Measurements from ENCODE around the gene ANKFN1. TPM values are rescaled to one million over a fixed set of nuclear protein-coding genes. Genes with fewer than 3 reads are reported as not detected.

Gene ANKFN1
- polyA plus RNA-seq, 3 donors, result 0.89 to 0.99 (median 0.94) TPM

DNA sequence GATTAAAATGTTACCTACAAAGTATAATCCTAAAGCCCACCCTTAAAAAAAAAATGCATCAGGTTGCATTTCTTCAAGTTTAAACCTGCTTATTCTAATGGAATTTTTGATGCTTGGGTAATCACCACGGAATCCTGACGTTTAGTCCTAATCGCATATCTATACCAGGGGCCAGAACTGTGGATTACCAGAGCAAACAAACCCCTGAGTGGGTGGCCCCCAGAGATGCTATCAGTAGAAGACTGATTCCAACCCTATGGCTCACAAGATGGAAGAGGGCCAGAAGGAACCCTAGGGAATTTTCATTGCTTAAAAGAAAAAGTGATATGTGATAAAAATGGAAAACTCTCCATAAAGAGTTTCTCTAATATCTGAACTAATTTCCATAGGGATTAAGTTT, 288.0 kb downstream of the ANKFN1 start:
- DNase-seq, result no peak

- no peak for DNase-seq
These were observed 292.6 kb downstream of the ANKFN1 start for GRCh38 chr17:56445692-56446411.

GRCh38 chr17:56447171-56447570, 293.9 kb downstream of the ANKFN1 start:
- no peak for DNase-seq

DNA sequence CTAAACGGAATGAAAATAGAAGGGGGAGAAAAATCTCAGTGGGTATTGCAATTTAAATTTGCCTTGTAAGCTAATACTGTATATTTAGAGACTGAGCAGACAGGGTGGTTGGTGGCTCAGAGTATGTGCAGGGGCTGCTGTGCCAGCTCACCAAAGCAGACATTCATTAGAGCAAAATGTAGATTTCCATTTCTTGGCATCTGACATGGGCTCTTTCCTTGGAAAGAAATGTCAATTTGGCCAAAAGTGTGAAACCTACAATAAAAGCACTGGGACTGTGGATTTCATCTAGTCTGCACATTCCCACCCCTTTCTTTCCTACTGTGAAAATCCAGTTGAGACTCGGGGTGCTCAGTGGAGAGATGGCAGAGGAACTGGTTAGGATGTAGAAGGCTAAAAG, 295.1 kb downstream of the ANKFN1 start:
- no peak for DNase-seq

- no peak for DNase-seq
These were observed 295.9 kb downstream of the ANKFN1 start for GRCh38 chr17:56449176-56449575.

- no peak for DNase-seq
These were observed 298.4 kb downstream of the ANKFN1 start for GRCh38 chr17:56451629-56452028.

- DNase-seq, result no peak
These were observed 299.2 kb downstream of the ANKFN1 start for GRCh38 chr17:56452461-56452860.

- no peak for DNase-seq
These were observed 304.2 kb downstream of the ANKFN1 start for GRCh38 chr17:56457501-56457900.

GRCh38 chr17:56465886-56466285, 312.6 kb downstream of the ANKFN1 start:
- no peak for DNase-seq

DNA sequence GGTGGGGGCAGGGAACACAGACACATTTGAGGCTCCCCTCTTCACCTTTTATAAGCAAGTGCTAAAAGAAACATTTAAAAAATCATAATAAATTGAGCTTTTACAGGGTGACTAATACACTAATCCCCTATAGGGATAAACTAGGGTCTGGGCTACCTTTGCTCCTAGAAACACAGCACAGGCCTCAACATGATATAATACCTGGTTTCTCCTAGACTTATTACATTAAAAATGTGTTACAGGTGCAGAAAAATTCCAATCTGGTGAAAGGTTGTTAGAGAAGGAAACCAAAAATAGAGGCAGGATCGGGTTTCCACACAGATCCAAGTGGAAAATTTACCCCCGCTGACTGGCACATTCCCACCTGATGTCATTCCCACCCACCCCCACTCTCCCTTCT, 315.6 kb downstream of the ANKFN1 start:
- no peak for DNase-seq

GRCh38 chr17:56471696-56472095, 318.4 kb downstream of the ANKFN1 start:
- DNase-seq, result no peak

GRCh38 chr17:56475116-56475515, 321.8 kb downstream of the ANKFN1 start:
- DNase-seq, result no peak

- DNase-seq, result peak; percentile 14
These were observed 325.7 kb downstream of the ANKFN1 start for GRCh38 chr17:56478836-56479447.

DNA sequence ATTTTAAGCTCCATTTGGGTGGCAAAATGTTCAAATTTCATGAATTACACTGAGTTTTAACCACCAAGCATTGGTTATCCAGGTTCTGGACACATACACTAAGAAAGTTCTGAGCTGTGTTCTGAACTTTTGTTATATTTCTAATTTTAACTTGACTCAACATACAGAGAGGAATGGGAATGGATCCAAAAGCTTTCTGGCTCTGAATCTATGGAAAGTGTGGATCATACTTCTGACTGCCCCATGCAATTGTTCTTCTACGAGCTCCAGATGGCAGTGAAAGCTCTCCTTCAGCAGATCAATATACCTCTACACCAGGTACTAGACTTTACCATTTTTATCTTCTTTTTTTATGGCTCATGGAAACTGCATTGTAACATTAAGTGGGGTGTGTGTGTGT, 327.2 kb downstream of the ANKFN1 start:
- DNase-seq, result no peak

DNA sequence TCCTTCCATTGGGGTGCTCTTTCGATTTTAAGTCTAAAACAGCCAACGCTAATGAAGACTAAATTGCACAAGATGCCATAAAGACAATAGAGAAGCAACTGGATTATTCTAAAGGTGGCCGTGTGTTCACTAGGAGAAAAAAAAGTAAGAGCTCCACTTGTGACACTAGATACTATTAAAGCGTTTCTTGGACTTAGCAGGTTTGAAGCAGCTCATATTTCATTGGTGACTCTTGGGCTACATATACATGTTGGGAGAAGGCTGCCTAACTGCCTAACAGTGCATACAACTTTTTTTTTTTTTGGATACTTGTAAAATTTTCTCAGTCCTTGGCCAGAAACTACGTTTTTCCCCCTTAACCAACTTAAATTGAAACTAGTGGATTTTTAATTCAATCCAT, 328.4 kb downstream of the ANKFN1 start:
- peak; percentile 26 for DNase-seq

DNA sequence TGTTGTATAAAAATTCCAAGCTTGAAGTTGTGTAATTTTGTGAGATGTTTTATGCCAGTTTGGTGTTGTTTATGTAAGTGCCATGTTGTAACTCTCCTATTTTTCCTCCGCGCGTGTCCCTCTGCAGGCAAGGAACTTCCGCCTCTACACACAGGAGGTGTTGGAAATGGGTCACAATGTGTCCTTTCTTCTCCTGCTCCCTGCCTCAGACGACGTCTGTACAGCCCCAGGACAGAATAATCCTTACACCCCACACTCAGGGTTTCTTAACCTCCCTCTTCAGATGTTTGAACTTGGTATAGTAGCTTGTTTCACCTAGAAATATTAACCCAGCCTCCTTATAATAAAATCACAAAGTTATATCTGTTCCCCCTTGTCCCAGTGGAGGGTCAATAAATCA, 329.0 kb downstream of the ANKFN1 start:
- DNase-seq, result no peak

DNA sequence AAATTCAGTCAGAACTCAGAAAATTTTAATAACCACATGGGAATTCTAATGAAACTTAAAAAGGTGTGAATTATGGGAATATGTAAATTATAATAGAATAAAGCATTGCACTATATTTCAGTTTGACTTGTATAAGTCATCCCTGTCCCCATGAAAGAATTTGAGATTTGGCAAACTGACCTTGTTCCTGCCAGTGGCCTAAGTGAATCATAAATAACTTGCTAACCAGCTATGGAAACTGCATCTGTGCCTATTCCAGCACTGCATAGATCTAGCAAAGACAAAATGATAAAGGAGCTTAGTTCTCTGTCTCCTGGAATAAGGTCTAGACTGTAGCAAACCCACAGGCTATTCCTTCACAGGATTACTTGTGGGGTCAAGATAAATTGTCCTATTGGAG, 333.5 kb downstream of the ANKFN1 start:
- no peak for DNase-seq

DNA sequence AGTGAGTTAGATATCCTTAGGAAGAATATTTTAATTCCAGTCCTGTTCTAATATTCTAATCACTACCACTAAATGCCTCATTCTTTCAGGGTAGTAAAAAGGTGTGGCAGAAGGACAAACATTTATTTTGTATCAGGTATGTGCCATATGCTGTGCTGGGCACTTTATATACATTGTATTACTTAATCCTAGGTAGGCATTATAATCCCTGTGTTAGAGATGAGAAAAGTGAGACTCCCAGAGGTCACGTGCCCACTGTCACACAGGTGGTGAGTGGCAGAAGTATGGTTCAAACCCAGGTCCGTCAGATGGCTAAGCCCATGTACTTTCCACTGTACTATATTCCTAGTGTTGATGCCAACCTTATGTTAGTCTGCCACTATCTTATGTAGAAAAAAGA, 335.5 kb downstream of the ANKFN1 start:
- DNase-seq, result no peak

DNA sequence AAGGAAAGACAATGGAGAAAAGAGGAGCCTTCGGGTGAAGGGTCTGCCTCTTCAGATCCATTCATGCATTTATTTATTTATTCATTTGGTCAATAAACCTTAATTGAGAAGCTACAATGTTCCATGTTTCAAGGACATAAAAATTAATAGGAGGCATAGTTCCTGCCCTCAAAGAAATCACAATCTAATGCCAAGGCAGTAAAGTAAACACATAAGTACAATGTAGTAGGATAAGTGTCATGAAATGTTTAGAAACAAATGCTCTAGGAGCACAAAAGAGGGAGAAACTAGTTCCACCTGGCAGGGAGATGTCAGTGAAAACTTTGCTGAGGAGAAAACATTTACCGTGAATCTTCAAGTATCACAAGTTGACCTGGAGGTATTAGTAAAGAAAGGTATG, 336.7 kb downstream of the ANKFN1 start:
- no peak for DNase-seq

DNA sequence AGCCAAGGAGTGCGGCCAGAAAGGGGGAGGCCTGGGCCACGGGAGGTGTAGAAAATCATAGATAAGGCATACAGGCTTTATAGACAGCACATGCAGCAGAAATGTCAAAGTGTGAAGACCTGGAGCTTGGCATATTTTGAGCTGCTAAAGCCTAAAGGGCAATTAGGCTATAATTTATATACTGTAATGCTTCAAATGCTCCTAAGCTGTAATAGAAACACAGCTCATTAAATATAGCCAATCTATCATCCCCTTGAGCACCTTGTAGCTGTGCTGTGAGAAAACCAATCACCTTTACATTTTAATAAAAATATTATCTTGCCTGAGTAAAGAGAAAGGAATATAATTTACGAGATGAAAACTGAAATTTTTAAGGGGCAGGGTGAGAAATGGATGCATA, 342.3 kb downstream of the ANKFN1 start:
- DNase-seq, result no peak

DNA sequence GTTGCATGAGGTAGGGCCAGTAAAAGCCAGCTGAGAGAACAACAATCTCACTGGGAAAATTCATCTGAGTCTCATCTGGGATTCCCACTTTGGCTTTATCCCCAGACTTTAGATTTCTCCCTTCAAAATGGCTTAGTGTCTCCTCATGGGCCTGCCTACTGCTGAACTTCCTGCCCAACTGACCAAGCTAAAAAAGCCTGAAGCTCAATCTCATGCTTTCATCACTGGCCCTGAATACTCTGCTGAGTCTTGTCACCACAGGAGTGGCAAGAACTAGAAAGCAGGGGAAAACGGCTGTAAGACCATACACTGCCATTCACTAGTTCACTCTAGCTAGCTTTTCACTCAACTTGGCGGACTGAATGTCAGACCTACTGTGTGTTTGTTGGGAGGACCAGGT, 343.9 kb downstream of the ANKFN1 start:
- no peak for DNase-seq

GRCh38 chr17:56499799-56500388, 346.6 kb downstream of the ANKFN1 start:
- peak; percentile 10 for DNase-seq

- no peak for DNase-seq
These were observed 348.9 kb downstream of the ANKFN1 start for GRCh38 chr17:56502120-56502654.

All from renal pelvis (tissue), 4 donors.